Fibroblast of lung (primary cell): ENCODE data around the gene GPR25. TPM values are rescaled to one million over a fixed set of nuclear protein-coding genes. Genes with fewer than 3 reads are reported as not detected.

ENCODE experiments used
- DNase-seq, 2 donors: peaks; one replicate each; pipeline versions ENCODE4 v3.0.0 to v3.0.0-alpha.2; 2010; ENCODE audit warnings: low read depth in 2 of 2
- H2AFZ ChIP-seq: 2 replicates; pipeline ENCODE4 v1.5.1; 2012; ENCODE audit warnings: low read length, control low read depth, inconsistent platforms
- H3K27ac ChIP-seq: 2 replicates; pipeline ENCODE4 v1.5.1; 2011; ENCODE audit warnings: low read length, control low read depth; ENCODE audit not compliant: insufficient read depth
- H3K27me3 ChIP-seq: 2 replicates; pipeline ENCODE4 v1.5.1; 2011; ENCODE audit warnings: mild to moderate bottlenecking, low read length; ENCODE audit not compliant: control insufficient read depth, insufficient read depth
- H3K36me3 ChIP-seq: 2 replicates; pipeline ENCODE4 v1.5.1; 2011; ENCODE audit warnings: low read length; ENCODE audit not compliant: control insufficient read depth, insufficient read depth
- H3K4me1 ChIP-seq: 2 replicates; pipeline ENCODE4 v1.5.1; 2011; ENCODE audit warnings: low read length; ENCODE audit not compliant: control insufficient read depth, insufficient read depth; ENCODE audit errors: extremely low read depth
- H3K4me2 ChIP-seq: 2 replicates; pipeline ENCODE4 v1.5.1; 2011; ENCODE audit warnings: low read length, control low read depth; ENCODE audit not compliant: insufficient read depth; ENCODE audit errors: extremely low read depth
- H3K4me3 ChIP-seq, 4 experiments: fragments of 200-600 bp in 1 of 4; sonication (generic) in 1 of 4; replicated peaks in 1 of 4; 2 replicates each; pipeline ENCODE4 v1.5.1; 2011 to 2016; ENCODE audit warnings: low read length in 4 of 4, low read depth in 3 of 4, mild to moderate bottlenecking in 3 of 4, control low read depth in 2 of 4, inconsistent platforms in 1 of 4, mixed read lengths in 1 of 4; ENCODE audit not compliant: insufficient read depth in 1 of 4; ENCODE audit errors: control extremely low read depth in 1 of 4
- H3K79me2 ChIP-seq: 2 replicates; pipeline ENCODE4 v1.5.1; 2012; ENCODE audit warnings: mild to moderate bottlenecking, low read length, inconsistent platforms; ENCODE audit not compliant: control insufficient read depth, insufficient read depth
- H3K9ac ChIP-seq: 2 replicates; pipeline ENCODE4 v1.5.1; 2011; ENCODE audit warnings: mild to moderate bottlenecking, low read length, control low read depth; ENCODE audit not compliant: insufficient read depth
- H3K9me3 ChIP-seq: 2 replicates; pipeline ENCODE4 v1.5.1; 2012; ENCODE audit warnings: low read depth, low read length; ENCODE audit not compliant: control insufficient read depth, insufficient read depth
- H4K20me1 ChIP-seq: 2 replicates; pipeline ENCODE4 v1.5.1; 2011; ENCODE audit warnings: low read length; ENCODE audit not compliant: control insufficient read depth, insufficient read depth; ENCODE audit errors: extremely low read depth
- EZH2 ChIP-seq: IDR thresholded peaks from 2 replicates; pipeline ENCODE4 v1.5.1; 2012; ENCODE audit warnings: low read length, control low read depth, mild to moderate bottlenecking; ENCODE audit errors: missing control alignments
- polyA plus RNA-seq, 2 donors: library from polyadenylated mRNA; depleted of rRNA in 1 of 2; stranded (reverse) in 1 of 2; unstranded in 1 of 2; fragments of >200 nt; gene quantifications; 2 replicates each; pipeline ENCODE4 v1.2.1, GENCODE V29; 2011 to 2012; ENCODE audit warnings: missing spikeins in 1 of 2
- total RNA-seq: library from RNA; depleted of rRNA; stranded (reverse); fragments of >200 nt; gene quantifications from 2 replicates; pipeline ENCODE4 v1.2.1, GENCODE V29; 2014
- TF ChIP-seq, protein P1 (sequence below), 2 donors: IDR thresholded peaks in 1 of 2; conservative IDR thresholded peaks in 1 of 2; 1 replicate in 1 of 2; 2 replicates in 1 of 2; pipeline ENCODE4 v1.5.1; 2011 to 2012; ENCODE audit warnings: low read length in 2 of 2, control low read depth in 1 of 2, inconsistent platforms in 1 of 2, low read depth in 1 of 2, mild to moderate bottlenecking in 1 of 2

The GPR25 gene
- total and polyA plus RNA-seq, 2 donors (not counting 1 experiment from before 2014, with no cell fraction given), result not detected

DNA sequence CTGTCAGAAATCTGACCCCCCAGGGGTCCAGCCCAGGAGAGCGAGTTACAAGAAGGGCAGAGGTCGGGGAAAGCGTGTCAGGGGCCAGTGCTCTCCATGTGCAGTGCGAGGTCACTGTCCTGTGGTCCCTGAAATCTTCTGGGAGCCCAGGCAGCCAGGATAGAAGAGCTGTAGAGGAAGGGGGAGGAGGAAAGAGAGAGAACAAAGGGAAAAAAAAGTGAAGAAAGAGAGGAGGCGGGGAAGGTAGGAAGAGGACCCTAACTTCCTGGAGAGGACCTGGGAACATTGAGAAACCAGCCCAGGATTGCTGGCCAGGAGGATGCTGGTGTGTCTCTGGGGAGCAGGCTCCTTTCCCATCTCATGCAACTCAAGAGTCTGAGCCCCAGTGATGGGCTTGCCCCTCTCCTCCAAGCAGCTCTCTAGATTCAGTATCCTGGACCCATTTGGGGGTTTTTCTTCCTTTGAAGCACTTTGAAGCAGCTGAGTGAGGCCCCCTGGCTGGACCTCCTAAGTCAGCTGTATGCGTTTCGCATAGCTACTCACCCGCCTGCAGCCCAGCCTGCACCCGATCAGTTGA lies 15.1 kb downstream of the GPR25 start:
- Histone ChIP-seq H3K27ac (no peak overlapping the region), H3K36me3 (no peaks in the 10 kb centered on the region), H3K4me2 (no peak overlapping the region), H3K4me1 (no peaks in the 10 kb centered on the region), H2AFZ (no peak overlapping the region), H3K9me3 (no peaks in the 10 kb centered on the region), H3K27me3 (peaks cover 16% of the 10 kb centered on the region), H3K4me3 (no peak overlapping the region), H3K9ac (no peak overlapping the region), H3K79me2 (no peaks in the 10 kb centered on the region), H4K20me1 (no peaks in the 10 kb centered on the region)
- DNase-seq, result no peak
- no peak for TF ChIP-seq EZH2
- TF ChIP-seq, protein P1, sequence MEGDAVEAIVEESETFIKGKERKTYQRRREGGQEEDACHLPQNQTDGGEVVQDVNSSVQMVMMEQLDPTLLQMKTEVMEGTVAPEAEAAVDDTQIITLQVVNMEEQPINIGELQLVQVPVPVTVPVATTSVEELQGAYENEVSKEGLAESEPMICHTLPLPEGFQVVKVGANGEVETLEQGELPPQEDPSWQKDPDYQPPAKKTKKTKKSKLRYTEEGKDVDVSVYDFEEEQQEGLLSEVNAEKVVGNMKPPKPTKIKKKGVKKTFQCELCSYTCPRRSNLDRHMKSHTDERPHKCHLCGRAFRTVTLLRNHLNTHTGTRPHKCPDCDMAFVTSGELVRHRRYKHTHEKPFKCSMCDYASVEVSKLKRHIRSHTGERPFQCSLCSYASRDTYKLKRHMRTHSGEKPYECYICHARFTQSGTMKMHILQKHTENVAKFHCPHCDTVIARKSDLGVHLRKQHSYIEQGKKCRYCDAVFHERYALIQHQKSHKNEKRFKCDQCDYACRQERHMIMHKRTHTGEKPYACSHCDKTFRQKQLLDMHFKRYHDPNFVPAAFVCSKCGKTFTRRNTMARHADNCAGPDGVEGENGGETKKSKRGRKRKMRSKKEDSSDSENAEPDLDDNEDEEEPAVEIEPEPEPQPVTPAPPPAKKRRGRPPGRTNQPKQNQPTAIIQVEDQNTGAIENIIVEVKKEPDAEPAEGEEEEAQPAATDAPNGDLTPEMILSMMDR (conservative IDR thresholded peaks at IDR 0.05 in 1 of 2, IDR thresholded peaks at IDR 0.05 in 1 of 2; ENCODE audit: low read depth in 1 of 2, low read length in 2 of 2), result no peak

DNA sequence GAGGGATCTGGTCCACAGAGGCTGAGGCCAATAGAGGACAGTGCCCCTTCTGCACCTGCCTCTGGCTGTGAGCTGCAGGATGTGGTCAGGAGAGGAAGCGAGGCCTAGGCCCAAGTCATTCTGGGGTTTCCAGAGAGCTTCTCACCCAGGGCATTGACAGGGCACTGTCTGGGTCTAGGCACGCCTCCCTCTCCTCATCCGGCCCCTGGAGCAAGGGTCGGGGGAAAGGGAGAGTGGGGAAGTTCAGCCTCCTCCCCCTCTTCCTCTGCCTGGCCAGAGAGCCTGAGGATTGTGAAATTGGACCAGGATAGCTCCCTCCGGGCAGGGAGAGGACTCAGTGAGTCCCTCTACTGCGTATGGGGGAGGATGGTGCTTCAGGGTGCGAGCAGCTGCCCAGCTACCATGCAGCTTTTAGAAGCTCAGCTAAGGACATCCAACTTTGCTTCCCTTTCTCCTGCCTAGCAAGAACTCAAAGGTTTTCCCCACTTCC lies 15.6 kb downstream of the GPR25 start:
- no peak for DNase-seq
- no peak overlapping the region for H2AFZ ChIP-seq
- H3K36me3 ChIP-seq, result no peaks in the 10 kb centered on the region
- H4K20me1 ChIP-seq, result no peaks in the 10 kb centered on the region
- no peak overlapping the region for H3K4me3 ChIP-seq
- H3K4me2 ChIP-seq, result no peak overlapping the region
- no peaks in the 10 kb centered on the region for H3K79me2 ChIP-seq
- H3K27me3 ChIP-seq, result peaks cover 16% of the 10 kb centered on the region
- H3K27ac ChIP-seq, result no peak overlapping the region
- no peak for TF ChIP-seq EZH2
- TF ChIP-seq, protein P1 (conservative IDR thresholded peaks at IDR 0.05 in 1 of 2, IDR thresholded peaks at IDR 0.05 in 1 of 2; ENCODE audit: low read depth in 1 of 2, low read length in 2 of 2), result no peak
- H3K9me3 ChIP-seq, result no peaks in the 10 kb centered on the region
- no peaks in the 10 kb centered on the region for H3K4me1 ChIP-seq
- H3K9ac ChIP-seq, result no peak overlapping the region

DNA sequence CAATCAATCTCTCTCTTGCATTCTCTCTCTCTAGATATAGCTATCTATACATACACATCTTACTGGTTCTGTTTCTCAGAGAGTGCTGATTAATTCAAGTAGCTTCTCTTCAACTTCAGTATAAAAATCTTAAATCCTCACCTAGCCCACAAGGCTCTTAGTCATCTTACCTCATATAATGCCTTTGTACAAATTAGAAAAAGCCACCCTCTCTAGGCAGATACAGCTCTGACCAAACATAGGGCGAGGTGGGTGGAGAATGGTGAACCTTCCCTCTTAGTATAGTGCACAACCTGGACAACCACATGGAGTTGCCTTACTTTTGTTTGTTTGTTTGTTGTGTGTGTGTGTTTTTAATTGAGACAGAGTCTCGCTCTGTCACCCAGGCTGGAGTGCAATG lies 16.8 kb downstream of the GPR25 start:
- peaks cover 19% of the 10 kb centered on the region for H3K27me3 ChIP-seq
- no peak for DNase-seq
- H3K79me2 ChIP-seq, result no peaks in the 10 kb centered on the region
- no peaks in the 10 kb centered on the region for H3K4me1 ChIP-seq
- H3K4me2 ChIP-seq, result no peak overlapping the region
- no peak for TF ChIP-seq EZH2
- TF ChIP-seq, protein P1 (conservative IDR thresholded peaks at IDR 0.05 in 1 of 2, IDR thresholded peaks at IDR 0.05 in 1 of 2; ENCODE audit: low read depth in 1 of 2, low read length in 2 of 2), result no peak
- no peak overlapping the region for H3K9ac ChIP-seq
- H3K36me3 ChIP-seq, result no peaks in the 10 kb centered on the region
- H4K20me1 ChIP-seq, result no peaks in the 10 kb centered on the region
- no peaks in the 10 kb centered on the region for H3K9me3 ChIP-seq
- no peak overlapping the region for H2AFZ ChIP-seq
- no peak overlapping the region for H3K27ac ChIP-seq
- H3K4me3 ChIP-seq, result no peak overlapping the region
